ENCODE data around the gene SPINK1. TPM values are rescaled to one million over a fixed set of nuclear protein-coding genes. Genes with fewer than 3 reads are reported as not detected.

Gene SPINK1
- total RNA-seq, 2 donors from 2014 or later, result not detected

GRCh38 chr5:147784146-147784987 lies 47.1 kb downstream of the SPINK1 start:
- H3K36me3 ChIP-seq, result no peaks in the 10 kb centered on the region
- no peak for DNase-seq (ENCODE audit: low spot score)
- H3K4me3 ChIP-seq, result no peak overlapping the region
- no peaks in the 10 kb centered on the region for H3K4me1 ChIP-seq
- no peaks in the 10 kb centered on the region for H3K9me3 ChIP-seq
- TF ChIP-seq CTCF (IDR thresholded peaks at IDR 0.05), result no peak
- H3K27ac ChIP-seq, result no peak overlapping the region
- no peaks in the 10 kb centered on the region for H3K27me3 ChIP-seq

GRCh38 chr5:147782110-147783028 lies 49.1 kb downstream of the SPINK1 start, which contains the start of gene JAKMIP2:
TSS of gene JAKMIP2 (minus strand) at chr5:147782728. CDS start at chr5:147671806, 110,922 bp downstream.
- H3K4me1 ChIP-seq, result no peaks in the 10 kb centered on the region
- no peaks in the 10 kb centered on the region for H3K9me3 ChIP-seq
- H3K4me3 ChIP-seq, result peak within 1 kb of the TSS; percentile 0 to 26
- H3K27me3 ChIP-seq, result no peaks in the 10 kb centered on the region
- peak; percentile 58 for DNase-seq (ENCODE audit: low spot score)
- peak within 1 kb of the TSS in 1 of 2 donors; percentile 18 for H3K27ac ChIP-seq
- no peaks in the 10 kb centered on the region for H3K36me3 ChIP-seq
- TF ChIP-seq CTCF (IDR thresholded peaks at IDR 0.05), result no peak

GRCh38 chr5:147780924-147781573 lies 50.4 kb downstream of the SPINK1 start:
- no peaks in the 10 kb centered on the region for H3K9me3 ChIP-seq
- no peak overlapping the region for H3K4me3 ChIP-seq
- no peaks in the 10 kb centered on the region for H3K27me3 ChIP-seq
- H3K36me3 ChIP-seq, result no peaks in the 10 kb centered on the region
- no peak overlapping the region for H3K27ac ChIP-seq
- no peaks in the 10 kb centered on the region for H3K4me1 ChIP-seq
- DNase-seq (ENCODE audit: low spot score), result no peak
- TF ChIP-seq CTCF (IDR thresholded peaks at IDR 0.05), result no peak

GRCh38 chr5:147779694-147780093 lies 51.8 kb downstream of the SPINK1 start:
- no peak for DNase-seq (ENCODE audit: low spot score)
- no peak overlapping the region for H3K27ac ChIP-seq
- H3K27me3 ChIP-seq, result no peaks in the 10 kb centered on the region
- H3K4me3 ChIP-seq, result no peak overlapping the region
- no peaks in the 10 kb centered on the region for H3K36me3 ChIP-seq
- no peaks in the 10 kb centered on the region for H3K9me3 ChIP-seq
- no peaks in the 10 kb centered on the region for H3K4me1 ChIP-seq
- TF ChIP-seq CTCF (IDR thresholded peaks at IDR 0.05), result no peak

- TF ChIP-seq CTCF (IDR thresholded peaks at IDR 0.05), result no peak
- Histone ChIP-seq H3K36me3 (no peaks in the 10 kb centered on the region), H3K9me3 (no peaks in the 10 kb centered on the region), H3K4me3 (no peak overlapping the region), H3K27ac (no peak overlapping the region), H3K27me3 (no peaks in the 10 kb centered on the region), H3K4me1 (no peaks in the 10 kb centered on the region)
- no peak for DNase-seq (ENCODE audit: low spot score)
Observed at GRCh38 chr5:147776989-147777388, 54.5 kb downstream of the SPINK1 start.

Other genes with a start within 250 kb of the SPINK1 start
- gene JAKMIP2, start 48.9 kb downstream of the SPINK1 start, total RNA-seq, result under 1 TPM; 0.16 to 0.33 TPM
- gene SCGB3A2, start 47.0 kb upstream of the SPINK1 start, total RNA-seq, result not detected
- 1 to 10 TPM in 1 of 2 donors, not detected in 1; 2.7 TPM for gene C5orf46, start 74.9 kb upstream of the SPINK1 start, total RNA-seq
- 1 to 10 TPM; 1.8 to 2.3 TPM for gene SPINK5, start 232.3 kb upstream of the SPINK1 start, total RNA-seq

All from right atrium auricular region (tissue), 2 donors.